Mesodermal cell (in vitro differentiated cells): ENCODE data around the gene EFR3B.
"Not testable (repeated sequence)": the region's sequence is repeated elsewhere in the genome, so short reads cannot be mapped to it uniquely, and the experiment has no call there.

ENCODE experiments used
- H3K27ac ChIP-seq: 2 replicates; pipeline ENCODE4 v1.7.0; 2013; ENCODE audit warnings: mild to moderate bottlenecking, low read depth, low read length, moderate library complexity; ENCODE audit not compliant: severe bottlenecking
- H3K36me3 ChIP-seq: 2 replicates; pipeline ENCODE4 v1.7.1; 2013; ENCODE audit warnings: mild to moderate bottlenecking, low read length, moderate library complexity; ENCODE audit not compliant: control insufficient read depth, insufficient read depth
- H3K4me1 ChIP-seq: one replicate; pipeline ENCODE4 v1.7.1; 2013; ENCODE audit warnings: mild to moderate bottlenecking, low read length; ENCODE audit not compliant: insufficient read depth, control insufficient read depth, poor library complexity, severe bottlenecking
- H3K4me3 ChIP-seq: 2 replicates; pipeline ENCODE4 v1.7.0; 2013; ENCODE audit warnings: low read length, control low read depth, mild to moderate bottlenecking; ENCODE audit not compliant: insufficient read depth, poor library complexity, severe bottlenecking; ENCODE audit errors: extremely low read depth
- H3K9me3 ChIP-seq: 2 replicates; pipeline ENCODE4 v1.7.1; 2013; ENCODE audit warnings: mild to moderate bottlenecking, low read length, moderate library complexity; ENCODE audit not compliant: control insufficient read depth
- WGBS, 2 experiments: methylation state at CpG; one replicate each; pipeline ENCODE4 v1.1.5; 2013; ENCODE audit warnings: missing lambda C conversion rate in 2 of 2; ENCODE audit not compliant: insufficient coverage in 2 of 2; 5-methylcytosine and 5-hydroxymethylcytosine counted together

EFR3B gene

GRCh38 chr2:25150993-25151392 is 109.1 kb downstream of the EFR3B start:
- H3K9me3 ChIP-seq, H3K27ac ChIP-seq, H3K4me3 ChIP-seq, H3K4me1 ChIP-seq: not testable (repeated sequence)
- WGBS, 2 experiments: 90 to 100% methylated on average over 2 of the region's 5 CpGs
- peaks cover 13% of the 10 kb centered on the region for H3K36me3 ChIP-seq

- Histone ChIP-seq H3K4me1 (no peaks in the 10 kb centered on the region), H3K36me3 (peaks cover 12% of the 10 kb centered on the region), H3K4me3 (no peak overlapping the region), H3K9me3 (no peaks in the 10 kb centered on the region), H3K27ac (no peak overlapping the region)
- 95 to 97% methylated on average over 6 to 12 of the region's 12 CpGs for WGBS, 2 experiments
These were observed 109.8 kb downstream of the EFR3B start for GRCh38 chr2:25151718-25152117.

- peaks cover 7% of the 10 kb centered on the region for H3K4me1 ChIP-seq
- no peak overlapping the region for H3K4me3 ChIP-seq
- no peak overlapping the region for H3K27ac ChIP-seq
- no peaks in the 10 kb centered on the region for H3K9me3 ChIP-seq
- WGBS, 2 experiments: 89 to 90% methylated on average over 4 to 7 of the region's 10 CpGs
- peaks cover 8% of the 10 kb centered on the region for H3K36me3 ChIP-seq
These were observed 113.5 kb downstream of the EFR3B start for GRCh38 chr2:25155401-25155800.

GRCh38 chr2:25158096-25158852 is 116.4 kb downstream of the EFR3B start:
- Histone ChIP-seq H3K9me3 (no peaks in the 10 kb centered on the region), H3K4me1 (peaks cover 7% of the 10 kb centered on the region), H3K36me3 (peaks cover 8% of the 10 kb centered on the region), H3K4me3 (no peak overlapping the region), H3K27ac (no peak overlapping the region)
- 95% methylated on average over 9 to 10 of the region's 11 CpGs for WGBS, 2 experiments

GRCh38 chr2:25159949-25160348 is 118.1 kb downstream of the EFR3B start:
- H3K4me1 ChIP-seq: peaks cover 7% of the 10 kb centered on the region
- no peak overlapping the region for H3K4me3 ChIP-seq
- H3K9me3 ChIP-seq: no peaks in the 10 kb centered on the region
- H3K36me3 ChIP-seq: peaks cover 4% of the 10 kb centered on the region
- 34 to 51% methylated on average over 6 of the region's 8 CpGs for WGBS, 2 experiments
- no peak overlapping the region for H3K27ac ChIP-seq

GRCh38 chr2:25160376-25160775 is 118.5 kb downstream of the EFR3B start:
- H3K9me3 ChIP-seq: no peaks in the 10 kb centered on the region
- peaks cover 7% of the 10 kb centered on the region for H3K4me1 ChIP-seq
- H3K36me3 ChIP-seq: peaks cover 3% of the 10 kb centered on the region
- H3K27ac ChIP-seq: no peak overlapping the region
- WGBS, 2 experiments: 93 to 94% methylated on average over 5 to 9 of the region's 10 CpGs
- H3K4me3 ChIP-seq: no peak overlapping the region

GRCh38 chr2:25161055-25161781 is 119.3 kb downstream of the EFR3B start:
- 95 to 96% methylated on average over 65 to 69 of the region's 69 CpGs for WGBS, 2 experiments
- Histone ChIP-seq H3K4me1 (peaks cover 7% of the 10 kb centered on the region), H3K9me3 (no peaks in the 10 kb centered on the region), H3K27ac (no peak overlapping the region), H3K36me3 (no peaks in the 10 kb centered on the region), H3K4me3 (no peak overlapping the region)

GRCh38 chr2:25162061-25162460 is 120.2 kb downstream of the EFR3B start:
- WGBS, 2 experiments: 93% methylated on average over 3 of the region's 7 CpGs; no CpG with 5 or more reads in 1 of the 2 experiments
- not testable (repeated sequence) for H3K4me1 ChIP-seq, H3K9me3 ChIP-seq, H3K27ac ChIP-seq, H3K4me3 ChIP-seq, H3K36me3 ChIP-seq

GRCh38 chr2:25164561-25164960 is 122.7 kb downstream of the EFR3B start:
- H3K36me3 ChIP-seq: no peaks in the 10 kb centered on the region
- peaks cover 7% of the 10 kb centered on the region for H3K4me1 ChIP-seq
- H3K9me3 ChIP-seq: no peaks in the 10 kb centered on the region
- WGBS, 2 experiments: 80 to 86% methylated on average over 4 to 8 of the region's 8 CpGs
- H3K4me3 ChIP-seq: no peak overlapping the region
- no peak overlapping the region for H3K27ac ChIP-seq

- no peaks in the 10 kb centered on the region for H3K9me3 ChIP-seq
- no peaks in the 10 kb centered on the region for H3K4me1 ChIP-seq
- no peak overlapping the region for H3K4me3 ChIP-seq
- H3K27ac ChIP-seq: no peak overlapping the region
- WGBS, 2 experiments: 36 to 41% methylated on average over 3 to 5 of the region's 10 CpGs
- no peaks in the 10 kb centered on the region for H3K36me3 ChIP-seq
These were observed 124.4 kb downstream of the EFR3B start for GRCh38 chr2:25165992-25166875.
